Measurements from ENCODE around the gene CEP41. TPM values are rescaled to one million over a fixed set of nuclear protein-coding genes. Genes with fewer than 3 reads are reported as not detected.
"Not testable (repeated sequence)": the region's sequence is repeated elsewhere in the genome, so short reads cannot be mapped to it uniquely, and the experiment has no call there.

CEP41 gene
- total RNA-seq, 4 donors from 2014 or later: 1.8 to 6.2 (median 1.9) TPM

DNA sequence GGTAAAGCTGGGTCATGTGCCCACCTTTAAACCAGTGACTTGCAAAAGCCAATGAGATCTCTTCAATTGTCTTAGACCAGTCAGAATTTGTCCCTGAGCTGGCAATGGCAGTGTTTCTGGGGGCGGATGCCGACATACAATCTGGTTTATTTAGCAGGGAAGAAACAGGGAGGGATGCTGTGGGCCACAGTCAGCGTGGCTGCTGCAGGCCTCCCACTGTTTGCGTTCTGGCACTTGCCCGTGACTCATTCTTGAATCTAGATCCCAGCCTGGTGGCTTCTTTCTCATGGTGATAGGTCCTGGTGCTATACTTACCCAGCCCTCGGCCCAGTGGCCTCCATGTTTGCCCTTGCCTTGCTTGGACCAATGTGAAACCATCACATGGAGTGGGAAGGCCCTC is 63.6 kb downstream of the CEP41 start:
- ATAC-seq: no peak
- DNase-seq: no peak
- Histone ChIP-seq H3K27ac (no peak overlapping the region), H3K9me3 (no peaks in the 10 kb centered on the region), H3K27me3 (no peaks in the 10 kb centered on the region), H3K36me3 (no peaks in the 10 kb centered on the region), H3K4me1 (peaks cover 6 to 31% of the 10 kb centered on the region in 2 donors), H3K4me3 (no peak overlapping the region)
- in situ Hi-C loops (cut with MboI; ENCODE audit: low sequenced_read_pairs in 4 of 4) (no loop called here), intact Hi-C loops (cut with DNase I; ENCODE audit: low total_unique reads) (no loop called here)
- TF ChIP-seq POLR2A (IDR thresholded peaks at IDR 0.05): no peak
- TF ChIP-seq, protein P1, sequence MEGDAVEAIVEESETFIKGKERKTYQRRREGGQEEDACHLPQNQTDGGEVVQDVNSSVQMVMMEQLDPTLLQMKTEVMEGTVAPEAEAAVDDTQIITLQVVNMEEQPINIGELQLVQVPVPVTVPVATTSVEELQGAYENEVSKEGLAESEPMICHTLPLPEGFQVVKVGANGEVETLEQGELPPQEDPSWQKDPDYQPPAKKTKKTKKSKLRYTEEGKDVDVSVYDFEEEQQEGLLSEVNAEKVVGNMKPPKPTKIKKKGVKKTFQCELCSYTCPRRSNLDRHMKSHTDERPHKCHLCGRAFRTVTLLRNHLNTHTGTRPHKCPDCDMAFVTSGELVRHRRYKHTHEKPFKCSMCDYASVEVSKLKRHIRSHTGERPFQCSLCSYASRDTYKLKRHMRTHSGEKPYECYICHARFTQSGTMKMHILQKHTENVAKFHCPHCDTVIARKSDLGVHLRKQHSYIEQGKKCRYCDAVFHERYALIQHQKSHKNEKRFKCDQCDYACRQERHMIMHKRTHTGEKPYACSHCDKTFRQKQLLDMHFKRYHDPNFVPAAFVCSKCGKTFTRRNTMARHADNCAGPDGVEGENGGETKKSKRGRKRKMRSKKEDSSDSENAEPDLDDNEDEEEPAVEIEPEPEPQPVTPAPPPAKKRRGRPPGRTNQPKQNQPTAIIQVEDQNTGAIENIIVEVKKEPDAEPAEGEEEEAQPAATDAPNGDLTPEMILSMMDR (IDR thresholded peaks at IDR 0.05 in 4 of 5, conservative IDR thresholded peaks at IDR 0.05 in 1 of 5): no peak

DNA sequence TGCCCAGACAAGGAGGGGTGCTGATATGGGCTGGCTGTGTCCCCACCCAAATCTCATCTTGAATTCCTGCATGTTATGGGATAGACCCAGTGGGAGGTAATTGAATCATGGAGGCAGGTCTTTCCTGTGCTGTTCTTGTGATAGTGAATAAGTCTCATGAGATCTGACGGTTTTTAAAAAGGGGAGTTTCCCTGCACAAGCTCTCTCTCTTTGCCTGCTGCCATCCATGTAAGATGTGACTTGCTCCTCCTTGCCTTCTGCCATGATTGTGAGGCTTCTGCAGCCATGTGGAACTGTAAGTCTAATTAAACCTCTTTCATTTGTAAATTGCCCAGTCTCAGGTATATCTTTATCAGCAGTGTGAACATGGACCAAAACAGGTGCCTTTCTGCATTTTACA is 64.4 kb downstream of the CEP41 start:
- H3K4me3 ChIP-seq; in situ Hi-C loops (cut with MboI; ENCODE audit: low sequenced_read_pairs in 4 of 4); H3K27me3 ChIP-seq; DNase-seq; H3K27ac ChIP-seq; ATAC-seq; H3K9me3 ChIP-seq; H3K36me3 ChIP-seq; intact Hi-C loops (cut with DNase I; ENCODE audit: low total_unique reads): not testable (repeated sequence)
- H3K4me1 ChIP-seq: peaks cover 6 to 31% of the 10 kb centered on the region in 2 donors

DNA sequence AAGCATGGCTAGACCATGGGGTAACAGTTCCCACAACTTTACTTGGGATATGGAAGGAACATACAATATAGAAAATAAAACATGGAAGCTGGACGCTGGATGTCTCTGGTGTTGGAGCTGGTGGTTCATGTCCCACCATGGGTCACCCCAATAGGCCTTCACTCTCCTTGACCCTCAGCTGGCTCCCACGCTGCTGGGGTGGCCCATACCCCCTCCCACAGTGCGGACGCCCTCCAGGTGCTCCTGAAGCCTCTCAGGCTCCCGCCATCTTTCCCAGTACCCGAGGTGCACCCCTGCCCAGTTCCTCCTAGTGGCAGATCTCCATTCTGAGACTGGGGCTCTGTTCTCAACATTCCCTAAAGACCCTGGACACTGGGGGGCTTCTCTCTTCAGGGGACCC is 66.3 kb downstream of the CEP41 start:
- peaks cover 12 to 29% of the 10 kb centered on the region in 2 donors for H3K4me1 ChIP-seq
- no peak overlapping the region for H3K4me3 ChIP-seq
- in situ Hi-C loops (cut with MboI; ENCODE audit: low sequenced_read_pairs in 4 of 4) (no loop called here), intact Hi-C loops (cut with DNase I; ENCODE audit: low total_unique reads) (no loop called here)
- TF ChIP-seq POLR2A (IDR thresholded peaks at IDR 0.05): no peak
- TF ChIP-seq, protein P1 (IDR thresholded peaks at IDR 0.05 in 4 of 5, conservative IDR thresholded peaks at IDR 0.05 in 1 of 5): no peak
- no peaks in the 10 kb centered on the region for H3K9me3 ChIP-seq
- no peaks in the 10 kb centered on the region for H3K27me3 ChIP-seq
- H3K36me3 ChIP-seq: no peaks in the 10 kb centered on the region
- DNase-seq (no peak), ATAC-seq (no peak)
- peak overlapping the region; percentile 72 to 85 (median 80) for H3K27ac ChIP-seq

DNA sequence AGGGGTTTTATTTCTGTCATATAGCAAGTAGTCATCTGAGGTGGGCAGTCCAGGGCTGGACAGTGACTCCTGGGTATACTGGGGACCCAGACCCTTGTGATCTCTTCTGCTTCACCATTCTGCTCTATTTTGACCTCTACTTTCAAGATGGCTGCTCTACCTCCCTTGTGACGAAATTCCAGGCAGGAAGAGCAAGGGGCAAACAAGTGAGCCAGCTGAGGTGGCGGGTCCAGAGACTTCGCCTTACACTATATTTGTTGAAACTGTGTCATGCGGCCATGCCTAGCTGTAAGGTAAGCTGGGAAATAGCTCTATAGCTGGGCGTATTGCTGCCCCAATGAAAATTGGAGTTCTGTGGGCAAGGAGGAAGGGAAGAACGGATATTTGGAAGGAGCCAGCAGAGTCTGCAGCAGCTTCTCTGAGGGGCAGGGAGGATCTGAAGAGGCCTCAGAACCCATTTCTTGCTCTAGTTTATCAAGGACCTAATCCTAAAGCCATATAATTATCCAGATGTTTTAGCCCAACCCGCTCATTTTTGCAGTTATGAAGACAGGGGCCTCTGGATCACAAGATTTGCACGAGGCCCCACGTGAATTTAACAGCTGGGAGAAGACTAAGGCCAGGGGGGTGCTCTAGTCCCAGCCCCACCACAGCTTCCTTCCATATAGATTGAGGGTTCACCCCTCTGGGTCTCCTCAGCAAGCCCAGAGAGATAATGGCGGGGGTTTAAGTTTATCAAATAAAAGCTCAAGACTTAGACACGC is 68.2 kb downstream of the CEP41 start:
- peak overlapping the region; percentile 72 to 85 (median 80) for H3K27ac ChIP-seq
- no peaks in the 10 kb centered on the region for H3K36me3 ChIP-seq
- ATAC-seq: no peak
- TF ChIP-seq, protein P1 (IDR thresholded peaks at IDR 0.05 in 4 of 5, conservative IDR thresholded peaks at IDR 0.05 in 1 of 5): no peak
- no peak for TF ChIP-seq POLR2A (IDR thresholded peaks at IDR 0.05)
- intact Hi-C loops (cut with DNase I; ENCODE audit: low total_unique reads) (no loop called here), in situ Hi-C loops (cut with MboI; ENCODE audit: low sequenced_read_pairs in 4 of 4) (no loop called here)
- DNase-seq: no peak
- peaks cover 17 to 35% of the 10 kb centered on the region in 2 donors for H3K4me1 ChIP-seq
- H3K27me3 ChIP-seq: no peaks in the 10 kb centered on the region
- H3K4me3 ChIP-seq: no peak overlapping the region
- H3K9me3 ChIP-seq: no peaks in the 10 kb centered on the region

DNA sequence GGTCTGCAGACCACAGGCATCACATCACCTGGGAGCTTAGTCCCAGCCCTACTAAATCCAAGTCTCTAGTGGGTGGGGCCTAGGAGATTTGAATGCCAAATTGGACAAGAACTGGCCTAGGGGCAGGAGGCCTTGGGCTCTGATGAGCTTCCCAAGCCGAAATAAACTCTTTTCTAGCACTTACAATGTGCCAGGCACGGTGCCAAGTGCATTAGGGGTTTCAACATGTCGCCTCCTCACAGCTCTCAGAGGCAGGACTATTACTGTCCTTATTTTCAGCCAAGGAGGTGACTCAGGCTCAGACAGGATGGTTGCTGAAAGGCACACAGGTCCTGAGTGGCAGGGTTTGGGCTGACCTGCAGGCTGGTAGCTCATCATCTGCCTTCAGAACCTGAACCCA is 69.8 kb downstream of the CEP41 start:
- in situ Hi-C loops (cut with MboI; ENCODE audit: low sequenced_read_pairs in 4 of 4) (no loop called here), intact Hi-C loops (cut with DNase I; ENCODE audit: low total_unique reads) (no loop called here)
- no peak for TF ChIP-seq POLR2A (IDR thresholded peaks at IDR 0.05)
- TF ChIP-seq, protein P1 (IDR thresholded peaks at IDR 0.05 in 4 of 5, conservative IDR thresholded peaks at IDR 0.05 in 1 of 5): no peak
- Histone ChIP-seq H3K36me3 (no peaks in the 10 kb centered on the region), H3K9me3 (no peaks in the 10 kb centered on the region), H3K27me3 (no peaks in the 10 kb centered on the region), H3K4me1 (peaks cover 18 to 44% of the 10 kb centered on the region in 2 donors), H3K27ac (peak overlapping the region in 3 of 4 donors; percentile 42 to 85 (median 79)), H3K4me3 (no peak overlapping the region)
- ATAC-seq: no peak
- DNase-seq: peak in 1 of 2 donors; percentile 72

All from gastrocnemius medialis (tissue), 4 donors.